Measurements from ENCODE around the gene PMAIP1.

PMAIP1 gene

DNA sequence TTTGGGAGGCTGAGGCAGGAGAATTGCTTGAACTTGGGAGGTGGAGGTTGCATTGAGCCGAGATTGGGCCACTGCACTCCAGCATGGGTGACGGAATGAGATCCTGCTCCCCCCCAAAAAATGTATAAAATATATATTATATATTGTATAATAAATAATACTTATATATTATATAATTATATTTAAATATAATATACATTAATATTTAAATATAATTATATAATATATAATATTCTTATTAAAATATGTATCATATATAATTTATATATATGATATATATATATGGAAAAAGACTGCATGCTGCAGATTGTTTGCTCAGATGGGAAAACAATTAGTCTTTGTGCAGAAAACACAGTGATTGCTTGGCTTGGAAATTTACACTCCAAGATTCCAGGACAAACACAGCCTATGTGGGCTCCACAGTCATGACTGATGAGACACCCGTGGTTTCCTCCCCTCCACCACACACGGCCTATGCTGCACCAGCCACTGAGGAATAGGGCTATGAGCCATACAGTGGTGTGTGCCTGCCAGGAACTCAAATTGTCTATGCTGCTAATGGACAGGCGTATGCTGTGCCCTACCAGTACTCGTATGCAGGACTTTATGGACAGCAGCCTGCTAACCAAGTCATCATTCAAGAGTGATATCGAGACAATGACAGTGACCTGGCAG lies 30.0 kb downstream of the PMAIP1 start:
- TF ChIP-seq ZNF384 (IDR thresholded peaks at IDR 0.05) (no peak), SP1 (IDR thresholded peaks at IDR 0.05) (no peak), LEF1 (IDR thresholded peaks at IDR 0.05; ENCODE audit: borderline replicate concordance) (no peak), ELF4 (IDR thresholded peaks at IDR 0.05) (no peak), L3MBTL2 (conservative IDR thresholded peaks at IDR 0.05) (no peak), TARDBP (IDR thresholded peaks at IDR 0.05) (no peak), NFRKB (IDR thresholded peaks at IDR 0.05) (no peak), BHLHE40 (IDR thresholded peaks at IDR 0.05; ENCODE audit: borderline replicate concordance) (no peak), FOXA1 (IDR thresholded peaks at IDR 0.05) (no peak), SUZ12 (IDR thresholded peaks at IDR 0.05) (no peak), HDGF (IDR thresholded peaks at IDR 0.05; ENCODE audit: borderline replicate concordance) (no peak), FOXK2 (IDR thresholded peaks at IDR 0.05) (no peak), ARNT (IDR thresholded peaks at IDR 0.05) (no peak), FOXM1 (IDR thresholded peaks at IDR 0.05; ENCODE audit: borderline replicate concordance) (no peak), CTBP1 (IDR thresholded peaks at IDR 0.05; ENCODE audit: borderline replicate concordance) (no peak)
- TF ChIP-seq, protein P1, sequence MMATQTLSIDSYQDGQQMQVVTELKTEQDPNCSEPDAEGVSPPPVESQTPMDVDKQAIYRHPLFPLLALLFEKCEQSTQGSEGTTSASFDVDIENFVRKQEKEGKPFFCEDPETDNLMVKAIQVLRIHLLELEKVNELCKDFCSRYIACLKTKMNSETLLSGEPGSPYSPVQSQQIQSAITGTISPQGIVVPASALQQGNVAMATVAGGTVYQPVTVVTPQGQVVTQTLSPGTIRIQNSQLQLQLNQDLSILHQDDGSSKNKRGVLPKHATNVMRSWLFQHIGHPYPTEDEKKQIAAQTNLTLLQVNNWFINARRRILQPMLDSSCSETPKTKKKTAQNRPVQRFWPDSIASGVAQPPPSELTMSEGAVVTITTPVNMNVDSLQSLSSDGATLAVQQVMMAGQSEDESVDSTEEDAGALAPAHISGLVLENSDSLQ (IDR thresholded peaks at IDR 0.05) = no peak
- no peak for DNase-seq (ENCODE audit: extremely low spot score)
- ChIA-PET POLR2A (no interaction called here), CTCF (no interaction called here)

DNA sequence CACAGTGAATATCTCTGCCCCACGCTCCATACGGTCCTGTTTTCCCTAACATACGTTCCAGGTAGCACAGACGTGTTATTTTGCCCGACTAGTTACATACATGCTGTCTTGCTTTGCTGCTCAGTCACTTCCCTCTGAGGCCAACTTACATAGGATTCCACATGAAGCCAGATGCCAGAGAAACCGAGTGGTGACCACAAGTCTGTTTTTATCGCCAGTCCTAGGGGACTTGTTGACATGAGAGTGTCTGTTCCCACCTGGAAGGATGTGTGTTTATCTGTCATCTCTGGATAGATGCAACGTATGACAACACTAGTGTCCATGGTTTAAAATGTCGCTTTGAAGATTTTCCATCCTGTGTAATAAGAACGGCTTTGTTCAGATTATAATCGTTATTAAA lies 32.6 kb downstream of the PMAIP1 start:
- TF ChIP-seq L3MBTL2 (conservative IDR thresholded peaks at IDR 0.05) (no peak), LEF1 (IDR thresholded peaks at IDR 0.05; ENCODE audit: borderline replicate concordance) (no peak), ARNT (IDR thresholded peaks at IDR 0.05) (no peak), BHLHE40 (IDR thresholded peaks at IDR 0.05; ENCODE audit: borderline replicate concordance) (no peak), TARDBP (IDR thresholded peaks at IDR 0.05) (no peak), SP1 (IDR thresholded peaks at IDR 0.05) (no peak), NFRKB (IDR thresholded peaks at IDR 0.05) (no peak), FOXA1 (IDR thresholded peaks at IDR 0.05) (no peak), ZNF384 (IDR thresholded peaks at IDR 0.05) (no peak), SUZ12 (IDR thresholded peaks at IDR 0.05) (no peak), FOXK2 (IDR thresholded peaks at IDR 0.05) (no peak), HDGF (IDR thresholded peaks at IDR 0.05; ENCODE audit: borderline replicate concordance) (no peak), CTBP1 (IDR thresholded peaks at IDR 0.05; ENCODE audit: borderline replicate concordance) (no peak), FOXM1 (IDR thresholded peaks at IDR 0.05; ENCODE audit: borderline replicate concordance) (no peak), ELF4 (IDR thresholded peaks at IDR 0.05) (no peak)
- TF ChIP-seq, protein P1 (IDR thresholded peaks at IDR 0.05) = no peak
- ChIA-PET CTCF (no interaction called here), POLR2A (interaction anchor here (0.6 kb wide), 1 partner anchor 26 kb away, joined by 3 read pairs; no protein-coding TSS in a partner anchor)
- DNase-seq (ENCODE audit: extremely low spot score) = no peak

DNA sequence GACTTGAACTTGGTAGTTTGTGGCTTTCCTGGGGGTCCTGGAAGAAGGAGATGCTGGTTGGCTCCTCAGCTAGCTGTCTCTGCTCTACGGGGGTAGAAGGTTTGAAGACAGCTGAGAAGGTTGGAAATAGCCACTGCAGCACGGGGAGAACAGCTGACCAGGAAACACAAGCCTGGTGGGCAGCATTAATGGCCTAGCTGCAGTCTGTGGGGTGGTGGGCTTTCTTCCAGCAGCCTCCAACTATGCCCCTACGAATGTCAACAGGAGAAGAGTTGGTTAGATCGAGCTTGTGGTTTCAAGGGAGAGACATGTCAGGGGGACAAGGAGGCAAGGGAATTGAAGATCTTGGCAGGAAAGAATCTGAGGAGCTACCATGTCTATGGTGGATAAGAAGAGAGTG lies 38.9 kb downstream of the PMAIP1 start:
- POLR2A ChIA-PET = no interaction called here
- no peak for DNase-seq (ENCODE audit: extremely low spot score)
- CTCF ChIA-PET = no interaction called here
- TF ChIP-seq ARNT (IDR thresholded peaks at IDR 0.05) = no peak
- no peak for TF ChIP-seq LEF1 (IDR thresholded peaks at IDR 0.05; ENCODE audit: borderline replicate concordance)
- TF ChIP-seq FOXM1 (IDR thresholded peaks at IDR 0.05; ENCODE audit: borderline replicate concordance) = no peak
- TF ChIP-seq FOXK2 (IDR thresholded peaks at IDR 0.05) = no peak
- TF ChIP-seq SUZ12 (IDR thresholded peaks at IDR 0.05) = no peak
- no peak for TF ChIP-seq L3MBTL2 (conservative IDR thresholded peaks at IDR 0.05)
- TF ChIP-seq SP1 (IDR thresholded peaks at IDR 0.05) = no peak
- no peak for TF ChIP-seq FOXA1 (IDR thresholded peaks at IDR 0.05)
- TF ChIP-seq HDGF (IDR thresholded peaks at IDR 0.05; ENCODE audit: borderline replicate concordance) = no peak
- TF ChIP-seq CTBP1 (IDR thresholded peaks at IDR 0.05; ENCODE audit: borderline replicate concordance) = no peak
- TF ChIP-seq, protein P1 (IDR thresholded peaks at IDR 0.05) = no peak
- TF ChIP-seq ZNF384 (IDR thresholded peaks at IDR 0.05) = no peak
- no peak for TF ChIP-seq TARDBP (IDR thresholded peaks at IDR 0.05)
- TF ChIP-seq BHLHE40 (IDR thresholded peaks at IDR 0.05; ENCODE audit: borderline replicate concordance) = no peak

DNA sequence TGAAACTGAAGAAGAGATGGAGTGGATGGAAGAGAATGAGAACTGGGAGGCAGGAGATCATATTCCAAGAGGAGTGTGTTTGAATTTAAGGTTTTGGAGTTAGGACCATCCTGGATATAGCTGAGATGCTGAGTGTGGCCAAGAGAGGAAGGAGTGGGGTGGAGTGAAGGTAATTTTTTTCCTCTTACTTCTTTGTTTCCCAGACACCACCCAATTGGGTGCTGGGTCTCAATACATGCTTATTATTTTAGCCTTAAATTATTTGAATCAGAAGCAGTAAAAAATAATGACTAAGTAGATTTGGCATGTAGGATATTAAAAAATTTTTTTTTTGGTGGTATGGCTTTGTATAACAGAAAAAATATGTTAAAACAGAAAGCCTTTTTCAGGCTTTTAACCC lies 39.3 kb downstream of the PMAIP1 start:
- POLR2A ChIA-PET = no interaction called here
- no peak for DNase-seq (ENCODE audit: extremely low spot score)
- no peak for TF ChIP-seq SP1 (IDR thresholded peaks at IDR 0.05)
- no peak for TF ChIP-seq FOXM1 (IDR thresholded peaks at IDR 0.05; ENCODE audit: borderline replicate concordance)
- TF ChIP-seq, protein P1 (IDR thresholded peaks at IDR 0.05) = no peak
- TF ChIP-seq FOXA1 (IDR thresholded peaks at IDR 0.05) = no peak
- TF ChIP-seq ELF4 (IDR thresholded peaks at IDR 0.05) = no peak
- no peak for TF ChIP-seq CTBP1 (IDR thresholded peaks at IDR 0.05; ENCODE audit: borderline replicate concordance)
- no peak for TF ChIP-seq FOXK2 (IDR thresholded peaks at IDR 0.05)
- no peak for TF ChIP-seq LEF1 (IDR thresholded peaks at IDR 0.05; ENCODE audit: borderline replicate concordance)
- no peak for TF ChIP-seq ARNT (IDR thresholded peaks at IDR 0.05)
- no peak for TF ChIP-seq ZNF384 (IDR thresholded peaks at IDR 0.05)
- no peak for TF ChIP-seq HDGF (IDR thresholded peaks at IDR 0.05; ENCODE audit: borderline replicate concordance)
- TF ChIP-seq BHLHE40 (IDR thresholded peaks at IDR 0.05; ENCODE audit: borderline replicate concordance) = no peak
- no peak for TF ChIP-seq TARDBP (IDR thresholded peaks at IDR 0.05)
- TF ChIP-seq SUZ12 (IDR thresholded peaks at IDR 0.05) = no peak
- no peak for TF ChIP-seq NFRKB (IDR thresholded peaks at IDR 0.05)
- TF ChIP-seq L3MBTL2 (conservative IDR thresholded peaks at IDR 0.05) = no peak
- CTCF ChIA-PET = no interaction called here

DNA sequence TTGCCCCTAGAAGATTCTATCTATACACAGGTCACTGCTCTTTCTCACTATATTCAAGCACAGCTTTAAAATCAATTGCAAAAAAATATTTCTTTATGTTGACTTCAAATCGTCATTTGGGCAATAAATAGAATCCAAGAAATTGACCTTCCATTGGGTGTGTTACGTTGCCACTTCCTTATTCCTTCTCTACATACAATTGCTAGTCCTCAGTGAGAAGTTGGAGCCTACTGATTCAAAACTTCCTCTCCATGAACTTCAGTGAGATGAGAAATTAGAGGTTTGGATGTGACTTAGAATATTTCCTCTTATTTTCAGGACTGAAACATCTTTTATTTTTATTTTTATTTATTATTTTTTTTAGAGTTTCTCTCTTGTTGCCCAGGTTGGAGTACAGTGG lies 40.3 kb downstream of the PMAIP1 start:
- DNase-seq (ENCODE audit: extremely low spot score) = no peak
- TF ChIP-seq CTBP1 (IDR thresholded peaks at IDR 0.05; ENCODE audit: borderline replicate concordance) (no peak), FOXM1 (IDR thresholded peaks at IDR 0.05; ENCODE audit: borderline replicate concordance) (no peak), NFRKB (IDR thresholded peaks at IDR 0.05) (no peak), BHLHE40 (IDR thresholded peaks at IDR 0.05; ENCODE audit: borderline replicate concordance) (no peak), ELF4 (IDR thresholded peaks at IDR 0.05) (no peak)
- TF ChIP-seq, protein P1 (IDR thresholded peaks at IDR 0.05) = no peak
- ChIA-PET POLR2A (no interaction called here), CTCF (no interaction called here)
